Measurements from ENCODE around the gene STARD3NL.
"Not testable (repeated sequence)": the region's sequence is repeated elsewhere in the genome, so short reads cannot be mapped to it uniquely, and the experiment has no call there.

Gene STARD3NL

DNA sequence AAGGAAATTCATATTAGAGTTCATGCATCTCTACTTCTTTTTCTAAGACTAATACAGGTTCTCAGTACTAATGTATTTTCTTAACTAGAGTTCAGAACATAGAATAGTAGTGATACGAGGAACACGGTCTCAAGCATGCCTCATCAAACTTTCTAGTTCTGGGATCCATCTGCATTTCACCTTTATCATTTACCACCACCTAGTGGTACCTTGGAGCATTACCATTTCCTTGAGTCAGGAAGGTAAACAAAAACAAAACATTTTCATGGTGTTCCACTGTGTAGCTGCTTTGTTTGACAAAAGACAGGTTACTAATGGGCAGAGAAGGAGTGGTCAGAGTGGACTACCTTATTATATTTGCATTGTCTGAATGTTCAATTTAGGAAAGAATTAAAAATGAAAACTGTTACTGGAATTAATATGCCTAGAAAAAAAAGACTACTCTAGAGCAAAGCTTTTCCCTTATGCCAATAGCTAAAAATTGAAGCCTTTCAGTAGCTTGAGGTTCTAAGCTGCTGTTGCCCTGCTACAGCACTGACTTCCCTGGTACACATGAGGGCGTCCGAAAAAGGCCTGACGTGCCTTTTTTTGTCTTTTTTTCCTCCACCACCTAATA, 44.5 kb downstream of the STARD3NL start:
- peak; percentile 75 for TF ChIP-seq CTCF (IDR thresholded peaks at IDR 0.05; ENCODE audit: low read depth, low read length, missing control alignments)
- DNase-seq (ENCODE audit: low read depth): peak; percentile 31
- no peak overlapping the region for H3K4me3 ChIP-seq (ENCODE audit: low read depth, low read length)

- H3K4me3 ChIP-seq (ENCODE audit: low read depth, low read length): no peak overlapping the region
- DNase-seq (ENCODE audit: low read depth): no peak
- no peak for TF ChIP-seq CTCF (IDR thresholded peaks at IDR 0.05; ENCODE audit: low read depth, low read length, missing control alignments)
These were observed 45.3 kb downstream of the STARD3NL start for GRCh38 chr7:38223306-38223705.

DNA sequence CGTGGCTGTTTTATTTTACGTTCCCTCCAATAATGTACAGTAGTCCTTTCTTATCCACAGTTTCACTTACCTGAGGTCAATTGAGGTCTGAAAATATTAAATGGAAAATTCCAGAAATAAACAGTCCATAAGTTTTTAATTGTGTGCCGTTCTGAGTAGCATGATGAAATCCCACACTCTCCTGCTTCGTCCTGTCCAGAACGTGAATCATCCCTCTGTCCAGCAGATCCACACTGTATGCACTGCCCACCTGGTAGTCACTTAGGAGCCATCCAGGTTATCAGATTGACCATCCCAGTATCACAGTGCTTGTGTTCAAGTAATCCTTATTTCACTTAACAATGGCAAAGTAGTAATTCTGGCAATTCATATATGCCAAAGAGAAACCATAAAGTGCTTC, 46.3 kb downstream of the STARD3NL start:
- no peak for DNase-seq (ENCODE audit: low read depth)
- TF ChIP-seq CTCF (IDR thresholded peaks at IDR 0.05; ENCODE audit: low read depth, low read length, missing control alignments): no peak
- H3K4me3 ChIP-seq (ENCODE audit: low read depth, low read length): no peak overlapping the region

- no peak overlapping the region for H3K4me3 ChIP-seq (ENCODE audit: low read depth, low read length)
- TF ChIP-seq CTCF (IDR thresholded peaks at IDR 0.05; ENCODE audit: low read depth, low read length, missing control alignments): no peak
- no peak for DNase-seq (ENCODE audit: low read depth)
These were observed 51.3 kb downstream of the STARD3NL start for GRCh38 chr7:38229386-38229785.

DNA sequence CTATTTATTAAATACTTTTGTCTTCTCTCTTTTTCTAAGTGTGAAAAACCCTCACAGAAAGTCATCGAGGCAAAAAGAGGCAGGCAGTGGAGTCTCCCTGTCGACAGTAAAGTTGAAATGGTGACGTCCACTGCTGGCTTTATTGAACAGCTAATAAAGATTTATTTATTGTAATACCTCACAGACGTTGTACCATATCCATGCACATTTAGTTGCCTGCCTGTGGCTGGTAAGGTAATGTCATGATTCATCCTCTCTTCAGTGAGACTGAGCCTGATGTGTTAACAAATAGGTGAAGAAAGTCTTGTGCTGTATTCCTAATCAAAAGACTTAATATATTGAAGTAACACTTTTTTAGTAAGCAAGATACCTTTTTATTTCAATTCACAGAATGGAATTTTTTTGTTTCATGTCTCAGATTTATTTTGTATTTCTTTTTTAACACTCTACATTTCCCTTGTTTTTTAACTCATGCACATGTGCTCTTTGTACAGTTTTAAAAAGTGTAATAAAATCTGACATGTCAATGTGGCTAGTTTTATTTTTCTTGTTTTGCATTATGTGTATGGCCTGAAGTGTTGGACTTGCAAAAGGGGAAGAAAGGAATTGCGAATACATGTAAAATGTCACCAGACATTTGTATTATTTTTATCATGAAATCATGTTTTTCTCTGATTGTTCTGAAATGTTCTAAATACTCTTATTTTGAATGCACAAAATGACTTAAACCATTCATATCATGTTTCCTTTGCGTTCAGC, 52.0 kb downstream of the STARD3NL start:
- H3K4me3 ChIP-seq (ENCODE audit: low read depth, low read length): no peak overlapping the region
- no peak for TF ChIP-seq CTCF (IDR thresholded peaks at IDR 0.05; ENCODE audit: low read depth, low read length, missing control alignments)
- no peak for DNase-seq (ENCODE audit: low read depth)

DNA sequence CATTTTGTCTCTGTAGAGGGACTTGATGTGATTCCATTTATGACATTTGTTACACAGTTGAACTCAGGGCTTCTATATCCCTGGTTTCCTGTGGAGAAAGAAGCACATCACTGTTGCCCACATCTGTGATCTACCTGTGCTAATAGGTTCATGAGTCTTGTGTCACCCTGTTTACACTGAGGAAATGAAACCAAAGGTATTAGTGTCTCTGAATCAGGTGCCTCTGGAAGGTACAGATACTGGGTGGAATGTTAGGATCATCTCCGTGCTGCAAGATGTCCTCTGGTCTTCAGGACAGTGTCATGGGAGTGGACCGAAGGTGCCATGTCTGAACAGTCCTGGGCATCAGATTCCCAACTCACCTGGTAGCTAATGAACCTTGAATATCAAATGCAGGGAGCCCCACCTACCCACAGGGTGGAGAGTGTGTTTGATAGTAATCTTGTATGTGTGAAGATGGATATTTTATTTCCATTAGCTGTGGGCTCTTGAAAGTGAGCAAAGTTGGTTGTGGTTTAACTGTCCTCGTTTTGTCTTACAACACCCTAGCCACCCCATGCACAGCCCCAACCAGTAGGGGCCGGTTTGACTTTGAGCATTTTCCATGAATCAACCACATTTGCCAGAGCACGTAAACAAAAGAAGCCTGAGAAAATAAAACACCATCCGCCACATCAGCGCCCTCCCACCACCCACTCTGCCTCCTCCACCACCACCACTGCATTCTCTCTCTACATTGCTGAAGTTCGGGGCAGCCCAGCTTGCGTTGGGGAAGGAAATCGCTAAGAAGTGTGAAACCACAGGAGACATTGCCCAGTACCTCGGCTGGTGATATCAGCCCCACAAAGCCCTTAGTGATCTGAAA, 54.7 kb downstream of the STARD3NL start:
- TF ChIP-seq CTCF (IDR thresholded peaks at IDR 0.05; ENCODE audit: low read depth, low read length, missing control alignments): no peak
- DNase-seq (ENCODE audit: low read depth): no peak
- no peak overlapping the region for H3K4me3 ChIP-seq (ENCODE audit: low read depth, low read length)

DNA sequence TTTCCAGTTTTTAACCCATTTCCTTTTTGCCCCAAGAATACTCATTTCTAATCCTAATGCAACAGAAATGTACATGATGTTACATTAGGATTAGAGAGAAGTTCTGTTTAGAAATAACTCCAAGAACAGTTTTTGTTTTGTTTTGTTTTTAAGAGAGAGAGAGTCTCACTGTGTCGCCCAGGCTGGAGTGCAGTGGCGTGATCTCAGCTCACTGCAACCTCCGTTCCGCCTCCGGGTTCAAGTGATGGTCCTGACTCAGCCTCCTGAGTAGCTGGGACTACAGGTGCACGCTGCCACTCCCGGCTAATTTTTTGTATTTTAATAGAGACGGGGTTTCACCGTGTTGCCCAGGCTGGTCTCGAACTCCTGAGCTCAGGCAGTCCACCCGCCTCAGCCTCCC, 56.7 kb downstream of the STARD3NL start:
- not testable (repeated sequence) for H3K4me3 ChIP-seq (ENCODE audit: low read depth, low read length); DNase-seq (ENCODE audit: low read depth)
